Psoas muscle (tissue), 8 donors: ENCODE measurements around the gene PCLO. TPM values are rescaled to one million over a fixed set of nuclear protein-coding genes. Genes with fewer than 3 reads are reported as not detected.

ENCODE experiments used
- ATAC-seq, 4 donors: fragments of 200-7000 bp; cut with Tn5 transposase; one replicate each; pipeline ENCODE4 v1.9.1; 2020; ENCODE audit warnings: moderate library complexity in 3 of 4, mild to moderate bottlenecking in 2 of 4
- DNase-seq, 2 donors: peaks; one replicate each; pipeline ENCODE4 v3.0.0-alpha.2; 2020
- H3K27ac ChIP-seq: fragments of 200-600 bp; one replicate; pipeline ENCODE4 v1.8.0; 2022
- H3K27me3 ChIP-seq, 3 donors: fragments of 200-600 bp in 1 of 3; one replicate each; pipeline versions ENCODE4 v1.6.1 to v1.8.0; 2013 to 2022; ENCODE audit warnings: low read length in 2 of 3, mild to moderate bottlenecking in 2 of 3, moderate library complexity in 1 of 3; ENCODE audit not compliant: insufficient read depth in 3 of 3
- H3K36me3 ChIP-seq, 2 donors: fragments of 200-600 bp in 1 of 2; one replicate each; pipeline versions ENCODE4 v1.6.1 to v1.8.0; 2013 to 2022; ENCODE audit warnings: low read depth in 1 of 2, mild to moderate bottlenecking in 1 of 2, moderate library complexity in 1 of 2; ENCODE audit not compliant: insufficient read depth in 1 of 2
- H3K4me1 ChIP-seq: fragments of 200-600 bp; one replicate; pipeline ENCODE4 v1.8.0; 2022
- H3K4me3 ChIP-seq: fragments of 200-600 bp; one replicate; pipeline ENCODE4 v1.8.0; 2022; ENCODE audit warnings: mild to moderate bottlenecking
- H3K9me3 ChIP-seq: fragments of 200-600 bp; one replicate; pipeline ENCODE4 v1.8.0; 2022
- CTCF ChIP-seq: fragments of 200-600 bp; IDR thresholded peaks from one replicate; pipeline ENCODE4 v1.8.0; 2022; ENCODE audit warnings: antibody characterized with exemption
- intact Hi-C, 2 donors: fragments of 100-400 bp; cut with DNase I; formaldehyde crosslinking; loops; one replicate each; pipeline versions ENCODE4 v1.11.0 to v1.14.2; 2022
- polyA plus RNA-seq, 3 donors: library from polyadenylated mRNA; stranded (reverse); fragments of 200-250 nt; gene quantifications; one replicate each; pipeline ENCODE4 v1.2.3, GENCODE V29; 2013
- total RNA-seq, 4 donors: library from RNA; stranded (reverse); fragmentation: NEBNext Ultra II Directional in 2 of 4; extraction: Animal tissue kit (Norgen Biotek cat#: 25700) in 2 of 4; gene quantifications; one replicate each; pipeline versions ENCODE4 v1.2.1 to v1.2.4, GENCODE V29; 2021 to 2023
- donor health status: healthy with polysubstance abuse.
- donor health status: DM: no; HTN: no; CAD: no; lungs with moderate emphysema.
- donor health status: Bipolar disorder and iron deficiency.
- donor health status: healthy.
- donor health status: DM: yes; HTN: yes; CAD: no.
- donor health status: DM: no; HTN: no; CAD: no.
- donor health status: DM: no; HTN: no; CAD: no.
- donor health status: DM: yes; HTN: yes; CAD: no.

PCLO gene
- total and polyA plus RNA-seq, 7 donors: 0.03 to 0.46 (median 0.08) TPM; not detected in 3

GRCh38 chr7:82704121-82704520 is 458.6 kb downstream of the PCLO start:
- DNase-seq (no peak), ATAC-seq (no peak)
- no peaks in the 10 kb centered on the region for H3K36me3 ChIP-seq
- intact Hi-C loops: no loop called here
- H3K4me3 ChIP-seq: no peak overlapping the region
- TF ChIP-seq CTCF: no peak
- no peak overlapping the region for H3K27ac ChIP-seq
- H3K9me3 ChIP-seq: no peaks in the 10 kb centered on the region
- no peaks in the 10 kb centered on the region for H3K4me1 ChIP-seq
- no peaks in the 10 kb centered on the region for H3K27me3 ChIP-seq
